CD4-positive, alpha-beta T cell treated with Interleukin-4 for 4 hours (primary cell): ENCODE data around the gene PPARG.

Experiments
- DNase-seq: peaks from one replicate; pipeline ENCODE4 v3.0.0-alpha.2; 2020

PPARG gene

GRCh38 chr3:12420393-12420792, 131.5 kb downstream of the PPARG start:
- DNase-seq = no peak

DNA sequence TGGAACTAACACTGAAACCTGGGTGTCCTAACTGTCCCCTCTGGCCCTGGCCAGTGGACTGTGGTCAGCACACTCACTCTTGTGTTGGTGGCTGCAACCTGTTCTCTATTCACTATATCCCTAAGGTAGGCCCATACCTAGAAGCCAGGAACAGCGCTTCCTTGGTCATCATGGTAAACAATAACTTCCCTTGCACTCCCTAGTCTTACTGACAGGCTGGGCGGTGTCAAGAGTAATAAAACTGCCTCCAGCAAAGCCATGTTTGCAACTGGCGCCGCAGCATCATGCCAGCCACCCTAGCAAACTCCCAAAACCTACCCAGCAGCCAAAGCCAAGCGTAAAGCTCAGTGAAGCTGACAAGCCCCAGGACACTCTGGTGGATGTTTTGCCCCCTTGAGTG, 132.3 kb downstream of the PPARG start:
- no peak for DNase-seq

DNA sequence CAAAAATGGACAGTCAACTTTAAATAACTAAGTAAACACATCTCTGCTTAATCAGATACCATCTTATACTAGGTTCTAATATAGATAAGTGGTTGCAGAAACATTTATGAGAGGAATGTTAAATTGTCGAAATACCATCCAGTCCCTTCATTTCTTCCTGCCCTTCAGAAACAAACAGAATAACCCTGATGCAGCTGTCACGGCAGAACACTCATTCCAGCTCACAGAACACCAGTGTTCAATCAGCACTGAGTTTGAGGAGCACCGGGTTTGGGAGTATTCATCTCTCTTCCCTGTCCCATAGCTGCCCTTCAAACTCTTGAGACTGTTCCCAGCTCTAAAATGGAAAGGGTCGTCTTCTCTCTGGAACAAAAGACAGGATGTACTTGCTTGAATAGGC, 134.3 kb downstream of the PPARG start:
- DNase-seq = no peak

GRCh38 chr3:12423918-12424630, 135.2 kb downstream of the PPARG start:
- DNase-seq = no peak

DNA sequence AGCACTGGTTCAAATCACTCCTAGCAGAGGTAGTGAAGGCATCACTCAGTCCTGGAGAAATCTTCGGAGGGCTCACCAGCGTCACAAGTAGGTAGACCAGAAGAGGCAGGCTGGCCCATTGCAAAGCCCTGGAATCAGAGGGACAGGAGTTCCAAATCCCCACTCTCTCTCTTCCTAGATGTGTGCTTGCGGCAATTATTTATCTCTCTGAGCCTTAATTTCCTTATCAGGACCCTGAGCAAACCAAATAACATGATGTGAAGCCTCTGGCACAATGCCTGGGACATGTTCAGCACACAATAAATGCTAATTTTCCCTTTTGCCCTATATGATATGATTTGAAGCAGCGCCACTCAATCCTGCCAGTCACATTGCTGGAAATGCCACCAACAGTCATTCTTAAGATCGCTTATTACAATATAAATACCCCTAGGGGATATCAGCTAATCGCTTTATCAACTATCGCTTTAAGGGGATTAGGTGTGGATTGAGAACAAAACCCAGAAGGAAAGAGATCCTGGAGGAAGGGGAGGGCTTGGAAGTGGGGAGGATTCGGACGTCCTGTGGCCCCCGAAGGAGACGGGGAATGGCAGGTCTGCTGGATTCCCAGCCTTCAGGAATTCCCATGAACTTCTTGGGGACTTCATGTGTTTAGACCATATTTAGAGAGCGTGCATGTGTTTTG, 135.9 kb downstream of the PPARG start:
- no peak for DNase-seq

DNA sequence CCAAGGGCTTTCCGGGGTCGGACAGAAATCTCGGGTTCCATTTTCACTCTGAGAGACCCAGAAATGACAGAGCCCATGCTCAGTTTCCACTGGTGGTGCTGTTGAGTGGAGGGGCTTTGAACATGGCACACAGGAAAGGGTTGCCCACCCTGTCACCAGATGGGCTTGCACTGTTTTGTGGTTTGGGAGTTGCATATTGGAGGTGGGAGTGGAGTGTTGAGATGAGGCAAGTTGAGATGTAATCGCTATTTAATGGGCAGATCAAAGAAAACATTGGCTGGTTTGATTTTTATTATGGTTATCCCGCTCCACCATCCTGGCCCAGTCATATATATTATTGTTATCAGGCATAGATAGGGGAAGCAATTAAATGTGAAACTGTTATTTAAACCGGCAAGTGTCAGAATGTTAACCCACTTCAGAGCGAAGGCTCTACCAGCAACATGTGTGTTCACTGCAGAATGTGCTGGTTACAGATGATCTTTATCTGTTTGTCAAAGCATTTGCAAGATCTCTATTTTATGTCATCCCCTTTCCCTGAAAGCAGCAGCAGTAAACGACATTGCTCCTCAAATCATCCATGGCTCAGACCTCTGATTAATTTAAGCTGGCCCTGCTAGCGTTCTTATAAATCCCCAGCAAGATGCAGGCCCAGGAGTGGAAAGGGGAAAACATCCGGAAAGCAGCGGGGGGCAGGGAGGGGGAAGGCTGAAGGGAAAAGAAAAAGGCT, 137.1 kb downstream of the PPARG start:
- no peak for DNase-seq

GRCh38 chr3:12427551-12427950, 138.7 kb downstream of the PPARG start:
- no peak for DNase-seq

- no peak for DNase-seq
These were observed 139.3 kb downstream of the PPARG start for GRCh38 chr3:12428126-12428525.

DNA sequence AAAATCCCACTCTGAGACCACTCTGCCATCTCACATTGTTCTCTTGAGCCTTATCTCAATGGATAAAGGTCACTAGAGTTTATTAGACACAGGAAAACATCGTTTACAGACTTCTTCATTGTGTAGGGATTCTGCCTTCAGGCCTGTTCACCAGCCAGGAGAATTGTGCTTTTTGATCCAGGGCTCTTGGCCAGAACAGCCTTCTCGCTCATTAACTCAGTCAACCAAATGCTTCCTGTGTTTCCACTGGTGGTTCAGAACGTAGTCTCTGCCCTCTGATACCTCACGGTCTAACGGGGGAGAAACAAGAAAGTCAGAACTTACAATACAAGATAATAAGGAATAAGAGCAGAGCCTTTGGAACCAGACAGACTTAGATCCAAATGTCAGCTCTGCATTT, 141.2 kb downstream of the PPARG start:
- no peak for DNase-seq

GRCh38 chr3:12433823-12434222, 145.0 kb downstream of the PPARG start:
- no peak for DNase-seq

DNA sequence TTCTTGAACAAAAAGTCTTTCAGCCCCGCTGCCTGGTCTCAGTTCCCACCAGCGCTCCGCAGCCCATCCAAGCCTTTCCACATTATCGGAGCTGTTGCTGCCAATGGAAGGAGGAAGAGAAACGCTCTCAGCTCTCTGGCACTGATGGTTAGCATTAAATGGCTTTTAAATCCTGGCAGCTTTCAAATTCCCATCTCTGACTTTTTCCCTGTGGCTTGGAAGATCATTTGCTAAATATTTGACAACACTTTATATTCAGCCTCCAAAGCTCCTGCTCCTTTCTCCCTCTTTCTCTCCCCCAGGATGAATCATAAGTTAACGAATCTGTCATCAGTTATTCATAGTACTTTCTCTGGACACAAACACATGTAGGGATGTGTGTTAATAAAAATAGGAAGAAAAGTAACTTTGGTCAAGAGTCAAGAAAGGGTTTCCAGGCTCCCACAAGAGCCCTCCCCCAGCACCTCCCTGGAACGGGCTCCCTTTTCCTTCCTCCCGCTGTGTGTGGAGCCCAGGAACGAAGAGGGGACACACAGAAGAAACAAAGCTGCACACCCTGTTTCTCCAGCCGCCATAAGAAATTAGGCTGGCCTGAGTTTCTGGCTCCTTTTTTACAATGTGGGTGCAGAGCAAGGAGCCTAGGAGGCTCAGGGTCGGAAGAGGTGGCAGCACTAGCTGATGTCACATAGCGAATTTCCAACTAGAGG, 147.8 kb downstream of the PPARG start:
- DNase-seq = no peak

DNA sequence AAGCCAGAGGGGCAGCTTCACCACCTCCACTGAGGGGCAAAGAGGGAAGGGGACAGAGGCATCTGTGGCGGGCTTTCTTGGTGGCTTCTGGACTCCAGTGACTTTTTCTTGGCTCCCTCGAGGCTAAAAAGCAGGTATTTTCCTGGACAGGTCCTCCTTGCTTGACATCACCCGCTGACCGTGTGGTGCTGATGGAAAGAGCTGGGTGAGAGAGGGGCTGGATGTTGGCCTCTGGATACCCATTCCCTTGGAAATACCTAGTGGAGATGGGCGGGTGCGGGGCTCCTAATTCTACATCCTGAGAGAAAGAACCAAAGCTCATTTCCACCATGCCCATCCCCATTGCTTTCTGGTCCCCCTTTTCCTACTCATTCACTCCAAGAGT, 148.3 kb downstream of the PPARG start:
- no peak for DNase-seq

GRCh38 chr3:12437861-12438260, 149.0 kb downstream of the PPARG start:
- DNase-seq = no peak

DNA sequence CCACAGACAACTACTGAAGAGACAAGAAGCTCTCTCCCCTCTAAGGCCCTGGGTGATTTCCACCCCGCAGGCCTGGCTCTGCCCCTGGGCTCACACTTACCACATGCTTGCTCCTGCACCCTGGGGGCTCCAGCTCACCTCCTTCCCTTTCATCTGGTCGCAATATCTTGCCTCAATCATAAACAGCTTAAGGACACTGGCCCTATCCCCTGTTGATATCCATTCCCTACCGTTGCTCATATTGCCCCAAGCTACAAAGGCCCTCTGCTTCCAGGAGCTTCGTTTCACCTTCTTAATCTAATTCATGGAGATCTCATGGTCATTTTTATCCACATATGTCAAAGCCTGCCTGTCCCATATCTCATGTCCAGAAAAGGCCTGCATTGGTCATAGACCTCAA, 149.4 kb downstream of the PPARG start:
- no peak for DNase-seq

DNA sequence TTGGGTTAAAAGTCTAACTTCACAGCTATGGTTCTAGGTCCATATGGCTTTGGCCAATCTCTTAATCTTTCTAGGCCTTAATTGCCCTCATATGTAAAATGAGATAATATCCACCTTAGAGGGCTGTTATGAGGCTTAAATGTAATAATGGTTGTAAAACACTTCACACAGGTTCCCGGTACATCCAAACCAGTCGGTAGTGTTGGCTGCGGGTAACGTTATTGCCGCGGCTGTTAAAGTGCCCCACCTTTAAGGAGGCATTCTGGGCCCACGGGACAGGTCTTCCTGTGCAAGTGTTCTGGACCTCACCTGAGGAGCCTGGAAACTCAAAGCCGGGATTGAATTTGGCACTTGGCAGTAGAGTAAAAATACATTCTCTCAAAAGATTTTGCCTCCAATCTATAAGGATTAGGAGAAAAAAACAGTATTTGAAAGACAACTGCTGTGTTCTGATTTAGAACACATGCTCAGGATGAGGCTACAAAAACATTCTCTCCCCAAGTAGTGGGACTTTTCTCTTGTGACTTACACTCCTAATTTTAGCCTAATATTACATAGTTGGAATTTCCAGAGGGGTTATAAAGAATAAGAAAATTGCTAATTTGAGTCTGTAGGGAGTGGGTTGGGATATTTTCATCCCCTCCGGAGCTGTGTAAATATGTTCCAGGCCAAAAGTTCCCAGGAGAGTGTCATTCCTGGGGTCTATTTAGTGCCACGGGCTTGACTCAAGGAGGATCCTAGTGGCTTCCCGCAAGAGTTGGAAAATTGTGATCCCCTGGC, 150.5 kb downstream of the PPARG start:
- DNase-seq = no peak

DNA sequence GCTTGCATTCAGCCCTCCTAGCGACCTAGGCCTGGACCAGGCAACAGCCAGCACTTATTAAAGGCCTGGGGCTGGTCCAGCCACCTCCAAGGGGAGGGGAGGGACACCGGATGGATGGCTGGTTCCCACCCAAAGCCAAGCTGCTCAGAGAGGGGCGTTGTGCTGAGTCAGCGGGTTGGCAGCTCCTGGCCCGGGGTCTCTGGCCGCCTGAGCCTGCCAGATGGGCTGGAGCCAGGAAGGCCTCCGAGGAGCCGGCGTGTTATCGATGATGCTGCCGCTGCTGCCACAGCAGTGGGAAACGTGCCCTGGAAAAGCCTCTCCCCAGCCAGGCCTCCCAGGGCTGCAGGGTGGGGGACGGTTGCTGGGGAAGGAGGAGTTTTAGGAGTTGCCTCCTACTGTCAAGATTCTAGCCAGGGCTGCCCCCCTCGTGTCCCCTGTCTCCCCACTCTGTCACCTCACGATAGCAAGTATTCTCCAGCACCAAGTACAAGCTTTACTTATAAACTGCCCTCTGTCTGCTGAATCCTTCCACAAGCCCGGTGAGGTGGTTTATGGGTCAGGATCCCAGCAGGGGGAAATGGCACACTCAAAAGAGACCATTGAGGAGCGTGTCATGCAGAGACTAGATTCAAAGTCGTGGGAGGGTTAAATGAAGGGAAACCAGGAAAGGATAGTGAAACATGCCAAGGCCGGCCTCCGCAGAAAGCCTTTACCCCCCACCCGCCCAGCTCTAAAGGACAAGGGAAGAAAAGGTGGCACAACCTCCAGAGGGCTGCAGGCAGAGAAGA, 152.3 kb downstream of the PPARG start:
- no peak for DNase-seq

GRCh38 chr3:12442654-12443501, 154.0 kb downstream of the PPARG start:
- DNase-seq = no peak

- no peak for DNase-seq
These were observed 155.1 kb downstream of the PPARG start for GRCh38 chr3:12443781-12444522.

DNA sequence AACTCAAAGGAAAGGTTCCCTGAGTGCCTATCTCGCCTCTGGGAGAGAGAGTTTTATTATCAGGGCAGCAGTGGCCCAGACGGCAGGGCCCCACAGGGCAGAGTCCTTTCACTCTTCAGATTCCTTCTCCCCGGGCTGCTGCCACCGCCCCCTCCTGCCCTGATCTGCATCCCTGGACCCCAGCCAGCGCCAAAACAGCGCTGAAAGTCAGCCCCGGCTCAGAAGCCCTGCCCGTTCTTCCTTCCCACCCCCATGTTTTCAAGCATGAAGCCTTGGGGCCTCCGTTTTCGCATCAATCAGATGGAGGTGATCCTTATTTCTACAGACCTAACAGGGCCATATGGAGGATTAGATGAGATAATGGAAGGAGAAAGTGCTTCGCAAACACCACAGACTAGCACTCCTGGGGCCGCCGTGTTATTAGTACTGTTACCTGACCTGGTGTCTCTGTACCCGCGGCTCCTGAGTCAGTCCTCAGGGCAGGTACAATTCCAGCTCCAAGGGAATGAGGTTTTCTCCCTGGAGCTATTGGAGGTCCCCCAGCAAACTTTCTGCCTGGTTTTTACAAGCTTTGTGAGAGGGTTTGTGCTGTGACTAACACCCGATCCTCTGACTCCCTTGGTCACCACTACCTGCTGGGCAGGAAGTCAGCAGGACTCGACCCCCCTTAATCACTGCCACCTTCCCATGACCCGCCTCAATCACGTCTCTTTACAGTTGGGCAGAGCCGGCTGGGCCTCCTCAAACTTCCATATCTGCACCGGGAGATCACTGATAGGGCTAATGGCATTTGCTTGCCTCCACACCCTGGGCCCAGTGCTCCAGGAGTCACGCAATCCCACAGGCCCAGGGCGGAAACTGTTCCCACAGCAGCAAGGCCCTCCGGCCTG, 156.0 kb downstream of the PPARG start:
- no peak for DNase-seq
